GM10248 (cell line): ENCODE data around the gene PPP1R3E.

Source experiments
- CTCF ChIA-PET: fragments of 300-600 bp; sonication (Branson Sonifier 250); formaldehyde crosslinking; extraction: SDS; loops from one replicate; lab custom pipeline; 2021; ENCODE audit warnings: antibody characterized with exemption; lab: Yijun Ruan, JAX
- POLR2A ChIA-PET: fragments of 350-650 bp; sonication (Branson Sonifier 250); formaldehyde crosslinking; extraction: SDS; loops from one replicate; lab custom pipeline; 2020; ENCODE audit warnings: antibody characterized with exemption; lab: Yijun Ruan, JAX
- DNase-seq: peaks from one replicate; pipeline ENCODE4 v3.0.0; 2012; ENCODE audit errors: extremely low spot score
- TF ChIP-seq, protein P1 (sequence below): IDR thresholded peaks from 2 replicates; pipeline ENCODE4 v1.5.1; 2012; ENCODE audit warnings: mild to moderate bottlenecking, low read depth; ENCODE audit errors: extremely low read depth, missing control alignments, control extremely low read depth

PPP1R3E gene

DNA sequence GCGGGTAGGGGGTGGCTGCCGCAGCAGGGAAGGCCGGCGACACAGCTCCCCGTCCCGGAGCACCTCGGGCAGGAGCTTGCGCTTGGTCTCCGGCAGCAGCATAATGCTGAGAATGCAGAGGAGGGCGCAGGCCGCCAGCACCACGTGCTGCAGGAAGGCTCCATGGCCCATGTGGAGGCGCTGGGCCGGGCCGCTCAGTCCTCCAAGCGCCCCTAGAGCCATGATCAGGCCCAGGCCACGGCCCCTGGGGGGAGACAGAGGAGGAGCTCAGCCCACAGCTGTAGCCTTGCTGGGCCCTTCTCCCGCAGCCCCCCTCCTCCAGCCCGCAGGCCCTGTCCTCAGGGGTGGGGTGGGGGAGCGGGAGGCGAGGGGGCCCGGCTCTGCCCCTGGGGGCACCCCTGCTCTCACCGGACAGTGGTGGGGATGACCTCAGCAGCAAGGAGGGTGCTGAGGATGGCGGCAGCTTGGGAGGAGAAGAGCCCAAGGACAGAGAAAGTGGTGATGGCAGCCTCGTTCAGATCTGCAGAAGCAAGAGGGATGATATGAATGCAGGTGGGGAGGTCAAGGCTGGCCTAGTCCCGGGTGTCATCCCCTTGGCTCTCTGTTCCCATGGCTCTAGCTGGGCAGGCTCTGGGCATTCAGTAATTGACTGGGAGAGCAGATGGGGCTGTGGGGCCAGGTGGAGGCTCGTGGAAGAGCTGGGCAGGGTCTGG, 44.2 kb upstream of the PPP1R3E start:
- ChIA-PET CTCF (interaction anchor here (1.8 to 2.0 kb wide), 2 partner anchors 37 to 226 kb away, joined by 4 to 6 read pairs; no protein-coding TSS in a partner anchor), POLR2A (no interaction called here)
- TF ChIP-seq, protein P1, sequence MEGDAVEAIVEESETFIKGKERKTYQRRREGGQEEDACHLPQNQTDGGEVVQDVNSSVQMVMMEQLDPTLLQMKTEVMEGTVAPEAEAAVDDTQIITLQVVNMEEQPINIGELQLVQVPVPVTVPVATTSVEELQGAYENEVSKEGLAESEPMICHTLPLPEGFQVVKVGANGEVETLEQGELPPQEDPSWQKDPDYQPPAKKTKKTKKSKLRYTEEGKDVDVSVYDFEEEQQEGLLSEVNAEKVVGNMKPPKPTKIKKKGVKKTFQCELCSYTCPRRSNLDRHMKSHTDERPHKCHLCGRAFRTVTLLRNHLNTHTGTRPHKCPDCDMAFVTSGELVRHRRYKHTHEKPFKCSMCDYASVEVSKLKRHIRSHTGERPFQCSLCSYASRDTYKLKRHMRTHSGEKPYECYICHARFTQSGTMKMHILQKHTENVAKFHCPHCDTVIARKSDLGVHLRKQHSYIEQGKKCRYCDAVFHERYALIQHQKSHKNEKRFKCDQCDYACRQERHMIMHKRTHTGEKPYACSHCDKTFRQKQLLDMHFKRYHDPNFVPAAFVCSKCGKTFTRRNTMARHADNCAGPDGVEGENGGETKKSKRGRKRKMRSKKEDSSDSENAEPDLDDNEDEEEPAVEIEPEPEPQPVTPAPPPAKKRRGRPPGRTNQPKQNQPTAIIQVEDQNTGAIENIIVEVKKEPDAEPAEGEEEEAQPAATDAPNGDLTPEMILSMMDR: no peak
- no peak for DNase-seq

DNA sequence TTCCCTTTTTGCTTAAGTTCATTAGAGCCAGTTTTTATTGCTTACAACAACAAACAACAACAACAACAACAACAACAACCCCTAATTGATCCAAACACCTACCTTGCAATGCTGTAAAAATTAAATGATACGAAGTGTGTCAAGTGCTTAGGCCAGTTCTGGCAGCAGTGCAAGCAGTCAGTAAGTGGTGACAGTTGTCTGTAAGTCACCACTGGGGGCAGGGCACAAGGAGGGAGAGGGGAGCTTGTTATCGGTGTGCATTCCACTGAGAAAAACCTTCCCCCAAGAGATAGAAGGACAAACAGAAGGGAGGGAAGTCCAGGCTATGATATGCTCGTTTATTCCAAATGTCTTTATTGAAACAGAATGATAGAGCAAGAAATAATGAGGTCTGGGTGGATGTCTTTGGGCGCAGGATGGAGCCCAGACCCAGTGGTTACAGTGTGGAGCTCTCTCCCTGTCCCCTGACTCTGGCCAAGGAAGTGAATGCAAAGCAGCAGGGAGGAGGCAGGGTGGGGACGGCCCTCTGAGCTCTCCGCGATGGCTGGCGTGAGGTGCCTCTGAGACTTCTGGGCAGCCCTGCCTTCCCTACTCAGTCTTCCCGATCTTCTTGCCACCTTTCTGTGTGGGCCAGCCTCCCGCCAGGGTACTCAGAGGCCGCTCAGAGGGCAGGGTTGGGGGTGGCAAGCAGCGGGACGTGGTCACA, 43.5 kb upstream of the PPP1R3E start:
- ChIA-PET POLR2A (no interaction called here), CTCF (interaction anchor here (1.6 to 2.0 kb wide), 5 partner anchors 14 to 226 kb away, joined by 3 to 9 read pairs (median 4); no protein-coding TSS in a partner anchor)
- TF ChIP-seq, protein P1: no peak
- no peak for DNase-seq

DNA sequence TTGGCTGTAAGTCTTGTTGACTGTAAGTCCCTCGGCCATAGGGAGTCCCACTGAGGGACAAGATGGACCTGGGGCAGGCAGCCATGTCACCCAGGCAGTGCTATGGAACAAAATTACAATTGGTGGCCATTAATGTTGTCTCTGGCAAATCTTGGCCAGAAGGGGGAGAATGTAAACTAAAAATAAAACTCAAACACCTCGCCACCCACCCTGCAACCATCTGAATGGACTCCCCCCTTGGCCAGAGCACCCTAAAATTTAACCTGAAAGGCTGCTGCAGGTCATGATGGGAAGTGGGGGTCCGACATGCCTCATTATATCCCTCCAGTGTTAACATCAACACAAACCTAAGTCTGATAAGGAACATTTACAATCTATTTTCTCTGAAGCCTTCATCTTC, 41.8 kb upstream of the PPP1R3E start:
- no peak for DNase-seq
- POLR2A ChIA-PET: no interaction called here
- CTCF ChIA-PET: interaction anchor here (0.9 to 1.8 kb wide), 3 partner anchors 8 to 36 kb away, joined by 3 to 9 read pairs (median 3); no protein-coding TSS in a partner anchor
- TF ChIP-seq, protein P1: no peak

DNA sequence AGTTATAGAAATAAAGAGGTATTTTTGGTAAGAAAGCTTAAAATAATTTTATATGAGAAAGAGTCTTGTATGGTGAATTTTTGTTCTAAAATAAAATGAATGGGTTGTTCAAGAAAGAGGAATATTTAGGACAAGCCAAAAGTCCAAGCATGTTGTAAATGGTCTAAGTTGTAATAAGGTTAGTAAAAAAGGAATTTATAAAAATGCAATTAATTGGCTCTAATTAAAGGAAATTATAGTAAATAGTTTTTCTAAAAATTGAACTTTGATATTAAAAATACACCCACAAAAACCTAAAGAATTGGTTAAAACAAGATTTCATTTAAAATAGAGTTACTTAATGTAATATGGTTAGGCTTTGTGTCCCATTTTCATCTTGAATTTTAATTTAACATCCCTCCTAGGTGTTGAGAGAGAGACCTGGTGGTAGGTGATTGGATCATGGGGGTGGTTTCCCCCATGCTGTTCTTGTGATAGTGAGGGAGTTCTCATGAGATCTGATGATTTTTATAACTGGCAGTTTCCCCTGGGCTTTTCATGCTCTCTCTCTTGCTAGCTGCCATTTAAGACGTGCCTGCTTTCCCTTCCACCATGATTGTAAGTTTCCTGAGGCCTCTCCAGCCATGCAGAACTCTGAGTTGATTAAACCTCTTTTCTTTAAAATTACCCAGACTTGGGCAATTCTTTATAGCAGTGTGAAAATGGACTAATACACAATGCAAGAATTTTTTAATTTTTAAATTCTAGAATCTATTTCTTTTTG, 37.0 kb upstream of the PPP1R3E start:
- ChIA-PET POLR2A (no interaction called here), CTCF (interaction anchor here (1.0 to 1.7 kb wide), 4 partner anchors 8 to 107 kb away, joined by 3 to 7 read pairs (median 3); no protein-coding TSS in a partner anchor)

DNA sequence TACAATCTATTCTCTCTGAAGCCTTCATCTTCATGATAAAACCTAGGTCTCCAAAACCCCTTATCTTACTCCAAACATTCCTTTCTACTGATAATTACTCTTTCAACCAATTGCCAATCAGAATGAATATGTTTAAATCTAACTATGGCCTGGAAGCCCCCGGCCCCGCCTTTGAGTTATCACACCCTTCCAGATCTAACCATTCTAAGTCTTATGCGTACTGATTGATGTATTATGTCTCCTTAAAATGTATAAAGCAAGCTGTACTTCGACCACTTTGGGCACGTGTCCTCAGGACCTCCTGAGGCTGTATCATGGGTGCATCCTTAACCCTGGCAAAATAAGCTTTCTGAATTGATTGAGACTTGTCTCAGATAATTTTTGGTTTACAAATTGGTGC, 33.0 kb upstream of the PPP1R3E start:
- CTCF ChIA-PET: interaction anchor here (1.1 to 3.2 kb wide), 6 partner anchors 9 to 267 kb away, joined by 3 to 10 read pairs (median 6); no protein-coding TSS in a partner anchor
- TF ChIP-seq, protein P1: no peak
- POLR2A ChIA-PET: interaction anchor here (1.3 kb wide), 1 partner anchor 9 kb away, joined by 3 read pairs; no protein-coding TSS in a partner anchor
- DNase-seq: no peak

More for the DNA sequence above, 37.0 kb upstream of the PPP1R3E start:
- TF ChIP-seq, protein P1: no peak
- no peak for DNase-seq
